CD4-positive, alpha-beta T cell treated with Interleukin-17A for 4 hours (primary cell): ENCODE results near the gene SLC16A12.
"Not testable (repeated sequence)": the region's sequence is repeated elsewhere in the genome, so short reads cannot be mapped to it uniquely, and the experiment has no call there.

ENCODE experiments used
- DNase-seq: peaks from one replicate; pipeline ENCODE4 v3.0.0-alpha.2; 2020; ENCODE audit warnings: mixed read lengths

Gene SLC16A12

GRCh38 chr10:89547853-89548513 is 12.6 kb upstream of the SLC16A12 start:
- no peak for DNase-seq

- not testable (repeated sequence) for DNase-seq
Observed at GRCh38 chr10:89546651-89547050, 11.3 kb upstream of the SLC16A12 start.

- no peak for DNase-seq
Observed at GRCh38 chr10:89543841-89544240, 8.4 kb upstream of the SLC16A12 start.

- DNase-seq, result no peak
Observed at GRCh38 chr10:89540420-89540949, 5.1 kb upstream of the SLC16A12 start.

- no peak for DNase-seq
Observed at GRCh38 chr10:89537364-89537763, 2.0 kb upstream of the SLC16A12 start.

GRCh38 chr10:89536013-89536354 is 590 bp upstream of the SLC16A12 start:
- DNase-seq, result no peak

- DNase-seq, result no peak
Observed at GRCh38 chr10:89534826-89535166, 598 bp downstream of the SLC16A12 start.

- no peak for DNase-seq
Observed at GRCh38 chr10:89532476-89532875, 2.9 kb downstream of the SLC16A12 start.

- DNase-seq, result no peak
Observed at GRCh38 chr10:89531359-89531758, 4.0 kb downstream of the SLC16A12 start.

GRCh38 chr10:89529711-89530110 is 5.7 kb downstream of the SLC16A12 start:
- not testable (repeated sequence) for DNase-seq

GRCh38 chr10:89526358-89526757 is 9.0 kb downstream of the SLC16A12 start:
- DNase-seq, result no peak

- DNase-seq, result no peak
Observed at GRCh38 chr10:89525556-89525955, 9.8 kb downstream of the SLC16A12 start.

- DNase-seq, result no peak
Observed at GRCh38 chr10:89524279-89524678, 11.1 kb downstream of the SLC16A12 start.

GRCh38 chr10:89523274-89523673 is 12.1 kb downstream of the SLC16A12 start:
- DNase-seq, result no peak

GRCh38 chr10:89522463-89522862 is 12.9 kb downstream of the SLC16A12 start:
- no peak for DNase-seq

GRCh38 chr10:89521368-89521767 is 14.0 kb downstream of the SLC16A12 start:
- DNase-seq, result no peak

- no peak for DNase-seq
Observed at GRCh38 chr10:89520706-89521105, 14.7 kb downstream of the SLC16A12 start.

GRCh38 chr10:89518876-89519842 is 16.2 kb downstream of the SLC16A12 start:
- DNase-seq, result no peak

GRCh38 chr10:89518108-89518507 is 17.3 kb downstream of the SLC16A12 start:
- DNase-seq, result no peak

GRCh38 chr10:89516149-89516832 is 19.1 kb downstream of the SLC16A12 start:
- no peak for DNase-seq

GRCh38 chr10:89515031-89515841 is 20.2 kb downstream of the SLC16A12 start:
- DNase-seq, result no peak

GRCh38 chr10:89513206-89513605 is 22.2 kb downstream of the SLC16A12 start:
- DNase-seq, result no peak
